Endodermal cell (in vitro differentiated cells): ENCODE results near the gene MYLK4. TPM values are rescaled to one million over a fixed set of nuclear protein-coding genes. Genes with fewer than 3 reads are reported as not detected.

Experiments used
- DNase-seq: peaks from one replicate; pipeline ENCODE4 v3.0.0-alpha.2; 2017
- H3K27ac ChIP-seq: 2 replicates; pipeline ENCODE4 v1.5.1; 2013; ENCODE audit warnings: mild to moderate bottlenecking, low read depth, low read length, moderate library complexity
- H3K27me3 ChIP-seq: 2 replicates; pipeline ENCODE4 v1.6.1; 2013; ENCODE audit warnings: mild to moderate bottlenecking, low read length, moderate library complexity; ENCODE audit not compliant: insufficient read depth, control insufficient read depth, poor library complexity, severe bottlenecking
- H3K36me3 ChIP-seq: 2 replicates; pipeline ENCODE4 v1.7.0; 2013; ENCODE audit warnings: mild to moderate bottlenecking, low read length, moderate library complexity; ENCODE audit not compliant: control insufficient read depth, insufficient read depth
- H3K4me1 ChIP-seq: one replicate; pipeline ENCODE4 v1.7.0; 2013; ENCODE audit warnings: low read length; ENCODE audit not compliant: control insufficient read depth, insufficient read depth
- H3K4me3 ChIP-seq: 2 replicates; pipeline ENCODE4 v1.5.1; 2013; ENCODE audit warnings: mild to moderate bottlenecking, low read length, moderate library complexity
- H3K9ac ChIP-seq: 2 replicates; pipeline ENCODE4 v1.6.1; 2013; ENCODE audit warnings: mild to moderate bottlenecking, low read length, moderate library complexity; ENCODE audit not compliant: poor library complexity, severe bottlenecking; ENCODE audit errors: extremely low read depth
- H3K9me3 ChIP-seq: 2 replicates; pipeline ENCODE4 v1.6.1; 2013; ENCODE audit warnings: mild to moderate bottlenecking, low read length, moderate library complexity; ENCODE audit not compliant: control insufficient read depth
- H3K27ac Mint-ChIP-seq: 2 replicates; pipeline ENCODE4 v1.8.0; 2020; ENCODE audit warnings: mixed read lengths
- H3K27me3 Mint-ChIP-seq: 2 replicates; pipeline ENCODE4 v1.8.0; 2021; ENCODE audit warnings: mild to moderate bottlenecking, mixed read lengths; ENCODE audit not compliant: insufficient read depth
- H3K36me3 Mint-ChIP-seq: 2 replicates; pipeline ENCODE4 v1.8.0; 2020; ENCODE audit warnings: low read depth, mixed read lengths
- H3K4me1 Mint-ChIP-seq: 2 replicates; pipeline ENCODE4 v1.8.0; 2020; ENCODE audit warnings: mixed read lengths
- H3K4me3 Mint-ChIP-seq: 2 replicates; pipeline ENCODE4 v1.8.0; 2020; ENCODE audit warnings: mild to moderate bottlenecking, moderate library complexity, mixed read lengths
- H3K9me3 Mint-ChIP-seq: 2 replicates; pipeline ENCODE4 v1.8.0; 2020; ENCODE audit warnings: mild to moderate bottlenecking, mixed read lengths
- WGBS, 2 experiments: methylation state at CpG; one replicate each; pipeline versions ENCODE4 v1.1.5 to v1.1.7; 2013; ENCODE audit warnings: missing lambda C conversion rate in 2 of 2, mixed read lengths in 1 of 2; ENCODE audit not compliant: insufficient coverage in 1 of 2, insufficient read length in 1 of 2; 5-methylcytosine and 5-hydroxymethylcytosine counted together
- total RNA-seq, 2 donors: library from RNA; stranded (reverse); fragmentation: NEBNext Ultra II Directional in 1 of 2; extraction: Animal tissue kit (Norgen Biotek cat#: 25700) in 1 of 2; gene quantifications; 2 replicates in 1 of 2; 3 replicates in 1 of 2; pipeline ENCODE4 v1.2.1, GENCODE V29; 2021
- TF ChIP-seq, protein P1 (sequence below): fragments of 200-600 bp; sonication (generic); conservative IDR thresholded peaks from 2 replicates; pipeline ENCODE4 v1.5.0; 2021; ENCODE audit warnings: antibody characterized with exemption, mild to moderate bottlenecking

Gene MYLK4
- total RNA-seq, 2 donors from 2014 or later: 0.18 to 0.20 TPM

DNA sequence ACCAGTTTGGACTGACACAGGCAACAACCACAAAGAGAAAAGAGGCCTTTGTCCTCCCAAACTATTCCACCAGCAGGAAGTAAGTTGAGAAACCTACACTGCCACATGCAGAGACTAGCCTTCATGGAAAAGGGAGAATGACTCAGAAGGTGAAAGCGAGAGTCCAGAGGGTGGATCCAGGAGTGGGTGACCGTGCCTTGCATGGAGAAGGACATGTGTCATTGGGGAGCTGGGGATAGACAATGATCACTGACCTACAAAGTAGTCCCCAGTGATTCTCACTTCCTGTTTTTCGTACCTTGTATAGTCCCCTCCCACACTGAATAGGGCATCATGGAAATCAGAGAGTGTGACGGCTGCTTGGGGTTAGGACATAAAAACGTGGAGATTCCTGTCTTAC lies 91.9 kb downstream of the MYLK4 start:
- Mint-ChIP-seq H3K4me3 (no peak overlapping the region), H3K27ac (no peak overlapping the region), H3K4me1 (peaks cover 2% of the 10 kb centered on the region), H3K9me3 (peaks cover 7% of the 10 kb centered on the region), H3K36me3 (peaks cover under 1% of the 10 kb centered on the region), H3K27me3 (no peaks in the 10 kb centered on the region)
- 85 to 95% methylated on average over 3 to 5 of the region's 5 CpGs for WGBS, 2 experiments
- no peaks in the 10 kb centered on the region for H3K27me3 ChIP-seq
- TF ChIP-seq, protein P1, sequence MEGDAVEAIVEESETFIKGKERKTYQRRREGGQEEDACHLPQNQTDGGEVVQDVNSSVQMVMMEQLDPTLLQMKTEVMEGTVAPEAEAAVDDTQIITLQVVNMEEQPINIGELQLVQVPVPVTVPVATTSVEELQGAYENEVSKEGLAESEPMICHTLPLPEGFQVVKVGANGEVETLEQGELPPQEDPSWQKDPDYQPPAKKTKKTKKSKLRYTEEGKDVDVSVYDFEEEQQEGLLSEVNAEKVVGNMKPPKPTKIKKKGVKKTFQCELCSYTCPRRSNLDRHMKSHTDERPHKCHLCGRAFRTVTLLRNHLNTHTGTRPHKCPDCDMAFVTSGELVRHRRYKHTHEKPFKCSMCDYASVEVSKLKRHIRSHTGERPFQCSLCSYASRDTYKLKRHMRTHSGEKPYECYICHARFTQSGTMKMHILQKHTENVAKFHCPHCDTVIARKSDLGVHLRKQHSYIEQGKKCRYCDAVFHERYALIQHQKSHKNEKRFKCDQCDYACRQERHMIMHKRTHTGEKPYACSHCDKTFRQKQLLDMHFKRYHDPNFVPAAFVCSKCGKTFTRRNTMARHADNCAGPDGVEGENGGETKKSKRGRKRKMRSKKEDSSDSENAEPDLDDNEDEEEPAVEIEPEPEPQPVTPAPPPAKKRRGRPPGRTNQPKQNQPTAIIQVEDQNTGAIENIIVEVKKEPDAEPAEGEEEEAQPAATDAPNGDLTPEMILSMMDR: no peak
- no peaks in the 10 kb centered on the region for H3K36me3 ChIP-seq
- no peak overlapping the region for H3K4me3 ChIP-seq
- H3K9ac ChIP-seq: no peak overlapping the region
- no peaks in the 10 kb centered on the region for H3K4me1 ChIP-seq
- no peak overlapping the region for H3K27ac ChIP-seq
- peaks cover 4% of the 10 kb centered on the region for H3K9me3 ChIP-seq
- no peak for DNase-seq

DNA sequence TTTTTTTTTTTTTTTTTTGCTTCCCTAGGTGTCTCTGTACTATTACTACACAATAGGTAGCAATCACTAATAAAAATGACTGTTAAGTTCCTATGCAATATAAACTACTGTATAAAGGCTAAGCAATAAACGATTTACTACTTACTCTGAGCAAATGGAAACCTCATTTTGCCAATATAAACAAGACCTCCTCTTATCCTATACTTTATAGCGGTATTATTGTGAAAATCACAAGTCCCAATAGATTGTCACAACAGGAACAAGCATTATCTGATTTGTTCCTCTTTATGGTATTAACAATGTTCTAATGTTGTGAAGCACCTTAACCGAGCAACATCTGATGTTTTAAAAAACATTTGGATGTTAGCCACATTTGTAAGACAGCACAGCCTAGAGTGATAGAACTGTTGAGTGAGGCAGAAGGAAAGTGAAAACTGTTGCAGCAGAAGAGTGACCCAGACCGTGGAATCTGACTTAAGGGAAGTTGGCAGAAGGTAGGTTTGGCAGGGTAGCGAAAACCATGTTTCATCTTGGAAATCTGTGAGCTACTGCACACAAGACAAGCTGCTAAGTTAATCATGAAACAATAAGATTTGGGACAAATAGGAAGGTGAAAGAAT lies 94.2 kb downstream of the MYLK4 start:
- TF ChIP-seq, protein P1: no peak
- WGBS, 2 experiments: 79 to 86% methylated on average over 4 to 5 of the region's 5 CpGs
- Histone ChIP-seq H3K9ac (no peak overlapping the region), H3K27me3 (no peaks in the 10 kb centered on the region), H3K9me3 (peaks cover 10% of the 10 kb centered on the region), H3K4me3 (no peak overlapping the region), H3K4me1 (no peaks in the 10 kb centered on the region), H3K36me3 (no peaks in the 10 kb centered on the region), H3K27ac (no peak overlapping the region)
- DNase-seq: no peak
- Mint-ChIP-seq H3K27ac (no peak overlapping the region), H3K27me3 (no peaks in the 10 kb centered on the region), H3K4me1 (peaks cover 2% of the 10 kb centered on the region), H3K36me3 (peaks cover 3% of the 10 kb centered on the region), H3K4me3 (no peak overlapping the region), H3K9me3 (peaks cover 20% of the 10 kb centered on the region)

DNA sequence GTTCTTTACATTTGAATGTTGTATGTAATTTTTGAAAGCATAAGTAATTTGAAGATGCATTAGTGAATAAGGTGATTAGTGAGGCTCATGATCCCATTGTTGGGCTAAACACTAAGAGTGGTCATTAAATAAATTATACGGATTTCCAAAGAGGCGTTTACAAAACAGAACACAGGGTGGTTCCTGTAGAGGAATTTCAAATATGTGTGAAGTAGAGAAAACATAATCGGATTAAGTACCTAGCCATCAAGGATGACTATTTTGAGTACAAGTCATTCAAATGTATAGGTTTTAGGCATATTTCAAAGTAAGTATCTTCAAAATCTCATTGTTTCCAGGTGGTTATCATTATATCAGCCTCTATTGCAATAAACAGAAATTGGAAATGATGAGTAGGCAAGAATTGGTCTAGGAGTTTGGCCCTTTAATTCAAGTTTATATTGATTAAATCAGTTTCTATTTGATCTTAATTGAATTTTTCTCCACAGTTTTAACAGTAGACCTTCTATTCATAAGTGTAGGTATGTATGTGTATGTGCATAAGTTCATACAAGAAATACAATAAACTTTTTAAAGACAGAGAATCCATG lies 94.8 kb downstream of the MYLK4 start:
- peaks cover 3% of the 10 kb centered on the region for H3K36me3 Mint-ChIP-seq
- Histone ChIP-seq H3K9me3 (peaks cover 10% of the 10 kb centered on the region), H3K9ac (no peak overlapping the region), H3K4me1 (no peaks in the 10 kb centered on the region), H3K4me3 (no peak overlapping the region), H3K27me3 (no peaks in the 10 kb centered on the region), H3K36me3 (no peaks in the 10 kb centered on the region), H3K27ac (no peak overlapping the region)
- H3K4me3 Mint-ChIP-seq: no peak overlapping the region
- WGBS, 2 experiments: 60 to 69% methylated on average over 2 to 3 of the region's 3 CpGs
- H3K27ac Mint-ChIP-seq: no peak overlapping the region
- H3K27me3 Mint-ChIP-seq: no peaks in the 10 kb centered on the region
- H3K4me1 Mint-ChIP-seq: peaks cover 2% of the 10 kb centered on the region
- peaks cover 20% of the 10 kb centered on the region for H3K9me3 Mint-ChIP-seq
- no peak for DNase-seq
- TF ChIP-seq, protein P1: no peak
